ENCODE results near the gene TSPEAR. TPM values are rescaled to one million over a fixed set of nuclear protein-coding genes. Genes with fewer than 3 reads are reported as not detected.
"Not testable (repeated sequence)": the region's sequence is repeated elsewhere in the genome, so short reads cannot be mapped to it uniquely, and the experiment has no call there.

The TSPEAR gene
- total RNA-seq, 1 donor from 2014 or later = 4.1 TPM

- DNase-seq = no peak
Measured at GRCh38 chr21:44702111-44702972, 9.0 kb downstream of the TSPEAR start.

- DNase-seq = no peak
Measured at GRCh38 chr21:44701541-44701940, 9.8 kb downstream of the TSPEAR start.

GRCh38 chr21:44701023-44701400 lies 10.4 kb downstream of the TSPEAR start:
- DNase-seq = no peak

- DNase-seq = no peak
Measured at GRCh38 chr21:44700101-44701022, 11.0 kb downstream of the TSPEAR start.

GRCh38 chr21:44699502-44700001 lies 11.8 kb downstream of the TSPEAR start:
- DNase-seq = no peak

GRCh38 chr21:44697811-44698734 lies 13.3 kb downstream of the TSPEAR start:
- no peak for DNase-seq

- not testable (repeated sequence) for DNase-seq
Measured at GRCh38 chr21:44697172-44697810, 14.1 kb downstream of the TSPEAR start, which contains the start of gene KRTAP10-12. TSS of gene KRTAP10-12 (plus strand) at chr21:44697172. CDS start at chr21:44697202, 30 bp downstream.

GRCh38 chr21:44696572-44696971 lies 14.8 kb downstream of the TSPEAR start:
- no peak for DNase-seq

- no peak for DNase-seq
Measured at GRCh38 chr21:44695641-44696040, 15.7 kb downstream of the TSPEAR start.

- no peak for DNase-seq
Measured at GRCh38 chr21:44695184-44695583, 16.2 kb downstream of the TSPEAR start.

- no peak for DNase-seq
Measured at GRCh38 chr21:44694776-44695175, 16.6 kb downstream of the TSPEAR start.

GRCh38 chr21:44692798-44693512 lies 18.4 kb downstream of the TSPEAR start:
- DNase-seq = no peak

GRCh38 chr21:44691686-44692085 lies 19.7 kb downstream of the TSPEAR start:
- no peak for DNase-seq

GRCh38 chr21:44689740-44690139 lies 21.6 kb downstream of the TSPEAR start:
- not testable (repeated sequence) for DNase-seq

- DNase-seq = no peak
Measured at GRCh38 chr21:44687671-44688070, 23.7 kb downstream of the TSPEAR start.

- DNase-seq = no peak
Measured at GRCh38 chr21:44686843-44687561, 24.4 kb downstream of the TSPEAR start.

GRCh38 chr21:44686000-44686781 lies 25.2 kb downstream of the TSPEAR start:
- DNase-seq = no peak

- DNase-seq = not testable (repeated sequence)
Measured at GRCh38 chr21:44685050-44685449, 26.3 kb downstream of the TSPEAR start.

- DNase-seq = no peak
Measured at GRCh38 chr21:44684483-44684882, 26.9 kb downstream of the TSPEAR start.
